ENCODE data around the gene OPA3.

GRCh38 chr19:45575216-45575615 is 9.4 kb downstream of the OPA3 start:
- TF ChIP-seq CTCF (conservative IDR thresholded peaks at IDR 0.05; ENCODE audit: low read depth, low read length) (no peak), EZH2 (IDR thresholded peaks at IDR 0.05; ENCODE audit: borderline replicate concordance, low read depth, low read length, poor library complexity, severe bottlenecking) (no peak)
